Heart left ventricle (tissue), 13 donors: Measurements from ENCODE around the gene ZNRF4.

Experiments
- POLR2A ChIP-seq, 2 donors: fragments of 450-650 bp; IDR thresholded peaks; one replicate each; pipeline ENCODE4 v1.6.1; 2017; ENCODE audit warnings: antibody characterized with exemption in 2 of 2, mild to moderate bottlenecking in 2 of 2, moderate library complexity in 2 of 2
- TF ChIP-seq, protein P1 (sequence below), 12 donors: fragments of 200-600 bp; sonication (generic) in 4 of 12; IDR thresholded peaks; one replicate each; pipeline versions ENCODE4 v1.5.0 to v1.8.0; 2018 to 2022; ENCODE audit warnings: antibody characterized with exemption in 12 of 12, mild to moderate bottlenecking in 5 of 12
- donor health status: ischemic (EF 13 %, LVEDD 7.1; RV severe dilation, severe dysfunction).
- donor health status: DM: no; HTN: yes; CAD: no.
- donor health status: DM: no; HTN: no; CAD: no.
- donor health status: ischemic (EF 25% LVEDD 6.9; RV normal size, moderate dysfunction).
- donor health status: ischemic (EF 25% LVEDD 5.7; RV mildly dilated, moderate dysfunction).
- donor health status: ischemic (EF 35%, LVEDD 5.7; RV mildly dilated, moderate dysfunction).
- donor health status: nonischemic (EF 11% LVEDD 7.7; RV severe dilation, severe dysfunction).
- donor health status: DM: yes; HTN: yes; CAD: no.
- donor health status: PGD.
- donor health status: ischemic (EF 29% LVEDD 5.4; RV normal size, mild dysfunction).
- donor health status: nonischemic (EF 23%, LVEDD 6.1; RV moderate dilation, normal function).

DNA sequence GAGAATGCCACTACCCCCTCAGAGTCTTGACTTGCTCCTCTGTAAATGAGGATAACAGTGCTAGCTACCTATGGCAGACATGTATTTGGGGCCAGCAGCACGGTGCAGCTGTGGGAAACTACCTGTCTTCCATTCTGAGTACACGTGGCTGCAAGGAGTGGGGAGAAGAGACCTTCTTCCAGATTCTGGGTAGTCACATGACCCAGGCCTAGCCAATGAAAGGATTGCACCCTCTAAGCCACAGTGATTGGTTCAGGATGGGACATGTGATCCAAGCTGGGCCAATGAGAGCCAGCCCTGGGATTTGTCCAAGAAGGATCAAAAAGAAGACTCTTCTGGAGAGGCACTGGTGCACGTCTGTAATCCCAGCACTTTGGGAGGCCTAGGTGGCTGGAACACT, 5.5 kb downstream of the ZNRF4 start:
- TF ChIP-seq POLR2A (IDR thresholded peaks at IDR 0.05) = no peak
- TF ChIP-seq, protein P1, sequence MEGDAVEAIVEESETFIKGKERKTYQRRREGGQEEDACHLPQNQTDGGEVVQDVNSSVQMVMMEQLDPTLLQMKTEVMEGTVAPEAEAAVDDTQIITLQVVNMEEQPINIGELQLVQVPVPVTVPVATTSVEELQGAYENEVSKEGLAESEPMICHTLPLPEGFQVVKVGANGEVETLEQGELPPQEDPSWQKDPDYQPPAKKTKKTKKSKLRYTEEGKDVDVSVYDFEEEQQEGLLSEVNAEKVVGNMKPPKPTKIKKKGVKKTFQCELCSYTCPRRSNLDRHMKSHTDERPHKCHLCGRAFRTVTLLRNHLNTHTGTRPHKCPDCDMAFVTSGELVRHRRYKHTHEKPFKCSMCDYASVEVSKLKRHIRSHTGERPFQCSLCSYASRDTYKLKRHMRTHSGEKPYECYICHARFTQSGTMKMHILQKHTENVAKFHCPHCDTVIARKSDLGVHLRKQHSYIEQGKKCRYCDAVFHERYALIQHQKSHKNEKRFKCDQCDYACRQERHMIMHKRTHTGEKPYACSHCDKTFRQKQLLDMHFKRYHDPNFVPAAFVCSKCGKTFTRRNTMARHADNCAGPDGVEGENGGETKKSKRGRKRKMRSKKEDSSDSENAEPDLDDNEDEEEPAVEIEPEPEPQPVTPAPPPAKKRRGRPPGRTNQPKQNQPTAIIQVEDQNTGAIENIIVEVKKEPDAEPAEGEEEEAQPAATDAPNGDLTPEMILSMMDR (IDR thresholded peaks at IDR 0.05) = no peak
